Natural killer cell (primary cell): Measurements from ENCODE around the gene ELMO3. TPM values are rescaled to one million over a fixed set of nuclear protein-coding genes. Genes with fewer than 3 reads are reported as not detected.

Source experiments
- ATAC-seq, 3 donors: fragments of 150-1000 bp in 2 of 3; fragments of 200-7000 bp in 1 of 3; cut with Tn5 transposase; 1 replicate in 1 of 3; 2 replicates in 2 of 3; pipeline ENCODE4 v1.10.0; 2021; ENCODE audit warnings: mild to moderate bottlenecking in 2 of 3, moderate library complexity in 2 of 3
- DNase-seq, 2 donors: peaks; one replicate each; pipeline versions ENCODE4 v3.0.0 to v3.0.0-alpha.2; 2013 to 2021; ENCODE audit warnings: mixed read lengths in 1 of 2
- H3K27ac ChIP-seq: one replicate; pipeline ENCODE4 v1.5.1; 2013; ENCODE audit warnings: mild to moderate bottlenecking, low read length
- H3K27me3 ChIP-seq: one replicate; pipeline ENCODE4 v1.6.1; 2013; ENCODE audit warnings: low read length; ENCODE audit not compliant: control insufficient read depth, insufficient read depth
- H3K36me3 ChIP-seq: one replicate; pipeline ENCODE4 v1.6.1; 2013; ENCODE audit warnings: low read length; ENCODE audit not compliant: control insufficient read depth, insufficient read depth
- H3K4me1 ChIP-seq: one replicate; pipeline ENCODE4 v1.6.1; 2013; ENCODE audit warnings: low read length; ENCODE audit not compliant: control insufficient read depth, insufficient read depth
- H3K4me3 ChIP-seq: one replicate; pipeline ENCODE4 v1.5.1; 2013; ENCODE audit warnings: low read length
- H3K9me3 ChIP-seq: one replicate; pipeline ENCODE4 v1.6.1; 2013; ENCODE audit warnings: low read length; ENCODE audit not compliant: control insufficient read depth, insufficient read depth
- H3K27ac Mint-ChIP-seq, 2 donors: one replicate each; pipeline ENCODE4 v1.8.0; 2022; ENCODE audit warnings: mild to moderate bottlenecking in 2 of 2, mixed read lengths in 2 of 2, moderate library complexity in 1 of 2
- H3K27me3 Mint-ChIP-seq, 2 donors: one replicate each; pipeline ENCODE4 v1.8.0; 2022; ENCODE audit warnings: low read depth in 2 of 2, mixed read lengths in 2 of 2
- H3K36me3 Mint-ChIP-seq: one replicate; pipeline ENCODE4 v1.8.0; 2022; ENCODE audit warnings: mixed read lengths
- H3K4me1 Mint-ChIP-seq, 2 donors: one replicate each; pipeline ENCODE4 v1.8.0; 2022; ENCODE audit warnings: mixed read lengths in 2 of 2
- H3K4me3 Mint-ChIP-seq: one replicate; pipeline ENCODE4 v1.8.0; 2022; ENCODE audit warnings: mild to moderate bottlenecking, moderate library complexity, mixed read lengths
- H3K9me3 Mint-ChIP-seq, 2 donors: one replicate each; pipeline ENCODE4 v1.8.0; 2022; ENCODE audit warnings: mixed read lengths in 2 of 2
- WGBS: methylation state at CpG from one replicate; pipeline ENCODE4 v1.1.7; 2013; ENCODE audit warnings: missing lambda C conversion rate; ENCODE audit not compliant: insufficient coverage; 5-methylcytosine and 5-hydroxymethylcytosine counted together
- intact Hi-C: fragments of 100-400 bp; cut with micrococcal nuclease; formaldehyde crosslinking; loops from one replicate; pipeline ENCODE4 v1.14.2; 2022
- total RNA-seq, 4 donors: library from RNA; stranded (reverse); fragments of 120-200 nt in 1 of 4; gene quantifications; one replicate each; pipeline versions ENCODE4 v1.2.3 to v1.2.4, GENCODE V29; 2013 to 2022
- TF ChIP-seq, protein P1 (sequence below): fragments of 200-600 bp; IDR thresholded peaks from one replicate; pipeline ENCODE4 v1.8.0; 2022; ENCODE audit warnings: antibody characterized with exemption

ELMO3 gene
- total RNA-seq, 3 donors from 2014 or later (not counting 1 experiment from before 2014, with no cell fraction given) = 1.9 to 3.3 (median 2.3) TPM

DNA sequence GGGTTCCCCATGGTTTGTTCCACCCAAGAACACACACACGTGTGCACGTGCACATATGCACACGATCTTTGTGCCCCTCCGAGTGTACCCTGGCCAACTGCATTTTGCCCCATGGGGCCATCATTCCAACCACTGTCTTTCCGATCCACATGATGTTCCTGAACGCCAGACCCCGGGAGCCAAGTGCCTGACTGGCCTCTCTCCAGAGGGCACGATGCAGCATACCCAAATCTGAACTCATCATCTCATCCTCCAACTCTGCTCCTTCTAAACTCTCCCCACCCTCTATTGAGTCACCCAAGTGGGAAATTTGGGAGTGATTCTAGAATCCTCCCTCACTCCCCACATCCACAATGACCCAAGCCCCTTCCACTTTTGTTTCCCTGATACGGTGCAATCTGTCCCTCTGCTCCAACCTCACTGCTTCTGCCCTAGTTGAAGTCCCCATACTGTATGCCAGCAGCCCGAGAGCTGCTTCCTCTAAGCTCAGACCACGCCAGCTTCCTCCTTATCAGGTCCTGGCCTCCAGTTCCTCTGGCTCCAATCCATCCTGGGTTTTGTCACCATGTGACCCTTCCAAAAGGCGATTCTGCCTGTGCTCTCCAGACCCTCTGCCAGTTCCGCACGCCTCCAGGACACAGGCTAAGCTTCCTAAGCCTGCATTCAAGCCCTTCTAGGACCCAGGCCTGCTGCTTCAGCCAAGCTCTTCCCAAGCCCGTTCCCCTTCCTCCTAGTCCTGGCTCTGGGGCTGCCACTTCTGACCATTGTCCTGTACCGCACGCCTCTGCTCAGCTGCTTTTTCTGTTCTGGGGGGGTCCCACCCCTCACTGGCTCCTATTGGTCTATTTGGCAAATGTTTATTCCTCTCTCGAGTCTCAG is 17.9 kb downstream of the ELMO3 start:
- H3K4me1 Mint-ChIP-seq = peaks cover 0 to 11% of the 10 kb centered on the region in 2 donors
- no peaks in the 10 kb centered on the region for H3K36me3 Mint-ChIP-seq
- TF ChIP-seq, protein P1, sequence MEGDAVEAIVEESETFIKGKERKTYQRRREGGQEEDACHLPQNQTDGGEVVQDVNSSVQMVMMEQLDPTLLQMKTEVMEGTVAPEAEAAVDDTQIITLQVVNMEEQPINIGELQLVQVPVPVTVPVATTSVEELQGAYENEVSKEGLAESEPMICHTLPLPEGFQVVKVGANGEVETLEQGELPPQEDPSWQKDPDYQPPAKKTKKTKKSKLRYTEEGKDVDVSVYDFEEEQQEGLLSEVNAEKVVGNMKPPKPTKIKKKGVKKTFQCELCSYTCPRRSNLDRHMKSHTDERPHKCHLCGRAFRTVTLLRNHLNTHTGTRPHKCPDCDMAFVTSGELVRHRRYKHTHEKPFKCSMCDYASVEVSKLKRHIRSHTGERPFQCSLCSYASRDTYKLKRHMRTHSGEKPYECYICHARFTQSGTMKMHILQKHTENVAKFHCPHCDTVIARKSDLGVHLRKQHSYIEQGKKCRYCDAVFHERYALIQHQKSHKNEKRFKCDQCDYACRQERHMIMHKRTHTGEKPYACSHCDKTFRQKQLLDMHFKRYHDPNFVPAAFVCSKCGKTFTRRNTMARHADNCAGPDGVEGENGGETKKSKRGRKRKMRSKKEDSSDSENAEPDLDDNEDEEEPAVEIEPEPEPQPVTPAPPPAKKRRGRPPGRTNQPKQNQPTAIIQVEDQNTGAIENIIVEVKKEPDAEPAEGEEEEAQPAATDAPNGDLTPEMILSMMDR = no peak
- H3K4me3 ChIP-seq = no peak overlapping the region
- H3K27ac Mint-ChIP-seq = no peak overlapping the region
- H3K9me3 Mint-ChIP-seq = no peaks in the 10 kb centered on the region
- ATAC-seq = no peak
- H3K27me3 ChIP-seq = no peaks in the 10 kb centered on the region
- 57% methylated on average over 18 of the region's 18 CpGs for WGBS
- intact Hi-C loops = no loop called here
- no peaks in the 10 kb centered on the region for H3K27me3 Mint-ChIP-seq
- H3K27ac ChIP-seq = no peak overlapping the region
- no peaks in the 10 kb centered on the region for H3K9me3 ChIP-seq
- H3K36me3 ChIP-seq = no peaks in the 10 kb centered on the region
- no peaks in the 10 kb centered on the region for H3K4me1 ChIP-seq
- no peak overlapping the region for H3K4me3 Mint-ChIP-seq
- no peak for DNase-seq

GRCh38 chr16:67223992-67224391 is 25.1 kb downstream of the ELMO3 start:
- WGBS = 54% methylated on average over 3 of the region's 3 CpGs
- H3K4me1 ChIP-seq = peaks cover 26% of the 10 kb centered on the region
- Mint-ChIP-seq H3K27ac (no peak overlapping the region), H3K36me3 (no peaks in the 10 kb centered on the region), H3K4me3 (no peak overlapping the region), H3K9me3 (no peaks in the 10 kb centered on the region), H3K27me3 (no peaks in the 10 kb centered on the region), H3K4me1 (peaks cover 28 to 34% of the 10 kb centered on the region in 2 donors)
- no peak overlapping the region for H3K4me3 ChIP-seq
- intact Hi-C loops = no loop called here
- peaks cover 4% of the 10 kb centered on the region for H3K36me3 ChIP-seq
- no peaks in the 10 kb centered on the region for H3K27me3 ChIP-seq
- TF ChIP-seq, protein P1 = no peak
- no peaks in the 10 kb centered on the region for H3K9me3 ChIP-seq
- DNase-seq (no peak), ATAC-seq (no peak)
- no peak overlapping the region for H3K27ac ChIP-seq

DNA sequence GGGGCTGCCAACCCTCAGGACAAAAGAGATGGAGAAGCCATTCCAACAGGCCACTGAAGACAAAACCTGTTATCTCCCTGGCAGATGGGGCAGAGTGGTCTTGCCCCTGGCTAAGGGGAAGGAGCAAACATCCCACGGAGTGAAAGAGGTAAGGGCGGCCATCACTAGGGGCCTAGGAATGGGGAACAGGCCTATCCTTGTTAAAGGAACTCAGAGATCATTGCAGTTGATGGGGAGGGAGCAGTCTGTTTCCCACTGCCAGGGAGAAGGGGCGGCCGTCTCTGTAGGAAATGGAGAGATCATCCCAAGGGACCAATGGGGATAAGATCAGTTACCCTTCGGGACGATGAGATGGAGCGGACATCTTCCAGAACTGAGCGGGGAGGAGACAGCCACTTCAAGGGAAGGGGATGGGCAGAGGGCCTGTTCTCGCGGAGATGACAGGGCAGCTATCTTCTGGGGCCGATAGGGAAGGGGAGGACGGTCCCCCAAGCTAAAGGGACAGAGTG is 27.4 kb downstream of the ELMO3 start:
- peak overlapping the region; percentile 100 for H3K4me3 Mint-ChIP-seq
- peak overlapping the region; percentile 80 for H3K27ac ChIP-seq
- 13% methylated on average over 12 of the region's 12 CpGs for WGBS
- no peaks in the 10 kb centered on the region for H3K27me3 ChIP-seq
- DNase-seq (no peak), ATAC-seq (no peak)
- intact Hi-C loops = loop anchor here (2.0 kb wide), 2 partner anchors 34 to 42 kb away; partner anchors contain the start of gene E2F4
- H3K36me3 Mint-ChIP-seq = no peaks in the 10 kb centered on the region
- H3K4me1 ChIP-seq = peaks cover 26% of the 10 kb centered on the region
- H3K27me3 Mint-ChIP-seq = no peaks in the 10 kb centered on the region
- peaks cover 28 to 29% of the 10 kb centered on the region in 2 donors for H3K4me1 Mint-ChIP-seq
- H3K36me3 ChIP-seq = peaks cover 26% of the 10 kb centered on the region
- H3K4me3 ChIP-seq = peak overlapping the region; percentile 100
- H3K9me3 ChIP-seq = no peaks in the 10 kb centered on the region
- TF ChIP-seq, protein P1 = no peak
- peak overlapping the region; percentile 96 to 99 for H3K27ac Mint-ChIP-seq
- no peaks in the 10 kb centered on the region for H3K9me3 Mint-ChIP-seq
